Ureter (tissue), 1 donor: ENCODE data around the gene THSD1. TPM values are rescaled to one million over a fixed set of nuclear protein-coding genes. Genes with fewer than 3 reads are reported as not detected.
"Not testable (repeated sequence)": the region's sequence is repeated elsewhere in the genome, so short reads cannot be mapped to it uniquely, and the experiment has no call there.

Source experiments
- DNase-seq: peaks from one replicate; pipeline ENCODE4 v3.0.0-alpha.2; 2020; ENCODE audit warnings: low spot score
- total RNA-seq: library from RNA; stranded (reverse); gene quantifications from one replicate; pipeline ENCODE4 v1.2.4, GENCODE V29; 2023
- donor health status: DM: yes; HTN: yes; CAD: no.

THSD1 gene
- total RNA-seq, 1 donor from 2014 or later = 6.0 TPM

GRCh38 chr13:52408071-52408658, 2.2 kb upstream of the THSD1 start:
- DNase-seq = not testable (repeated sequence)

GRCh38 chr13:52407436-52407835, 1.5 kb upstream of the THSD1 start:
- not testable (repeated sequence) for DNase-seq

GRCh38 chr13:52406629-52407028, 657 bp upstream of the THSD1 start:
- DNase-seq = no peak

GRCh38 chr13:52405369-52405766, 604 bp downstream of the THSD1 start:
- no peak for DNase-seq

- DNase-seq = no peak
These were observed 6.3 kb downstream of the THSD1 start for GRCh38 chr13:52399708-52400107.

- no peak for DNase-seq
These were observed 6.9 kb downstream of the THSD1 start for GRCh38 chr13:52399046-52399445.

- DNase-seq = no peak
These were observed 10.3 kb downstream of the THSD1 start for GRCh38 chr13:52395704-52396103.

- no peak for DNase-seq
These were observed 11.4 kb downstream of the THSD1 start for GRCh38 chr13:52394586-52394985.

GRCh38 chr13:52393572-52394357, 12.2 kb downstream of the THSD1 start:
- no peak for DNase-seq

GRCh38 chr13:52387721-52388120, 18.3 kb downstream of the THSD1 start:
- DNase-seq = no peak

GRCh38 chr13:52385870-52386269, 20.1 kb downstream of the THSD1 start:
- no peak for DNase-seq

GRCh38 chr13:52383366-52383765, 22.6 kb downstream of the THSD1 start:
- no peak for DNase-seq

GRCh38 chr13:52378312-52378711, 27.7 kb downstream of the THSD1 start:
- DNase-seq = no peak

GRCh38 chr13:52377898-52378297, 28.1 kb downstream of the THSD1 start:
- no peak for DNase-seq

- no peak for DNase-seq
These were observed 31.0 kb downstream of the THSD1 start for GRCh38 chr13:52374873-52375411.

- no peak for DNase-seq
These were observed 31.6 kb downstream of the THSD1 start for GRCh38 chr13:52374389-52374788.

- not testable (repeated sequence) for DNase-seq
These were observed 32.7 kb downstream of the THSD1 start for GRCh38 chr13:52373277-52373676.

GRCh38 chr13:52371736-52372247, 34.2 kb downstream of the THSD1 start:
- DNase-seq = no peak

GRCh38 chr13:52366291-52366690, 39.7 kb downstream of the THSD1 start:
- no peak for DNase-seq

- not testable (repeated sequence) for DNase-seq
These were observed 43.6 kb downstream of the THSD1 start for GRCh38 chr13:52362169-52362887.

GRCh38 chr13:52361225-52361624, 44.7 kb downstream of the THSD1 start:
- no peak for DNase-seq

- DNase-seq = no peak
These were observed 46.4 kb downstream of the THSD1 start for GRCh38 chr13:52359534-52359933.
